Osteoblast (primary cell): ENCODE data around the gene DLG2. TPM values are rescaled to one million over a fixed set of nuclear protein-coding genes. Genes with fewer than 3 reads are reported as not detected.

Source experiments
- DNase-seq: peaks from one replicate; pipeline ENCODE4 v3.0.0; 2011; ENCODE audit warnings: low spot score, mixed read lengths; ENCODE audit not compliant: insufficient read length; ENCODE audit errors: missing footprints
- H2AFZ ChIP-seq: 2 replicates; pipeline ENCODE4 v1.6.0; 2011; ENCODE audit warnings: mild to moderate bottlenecking, low read length
- H3K27ac ChIP-seq: 2 replicates; pipeline ENCODE4 v1.5.1; 2011; ENCODE audit warnings: mild to moderate bottlenecking, low read depth, low read length, moderate library complexity
- H3K27me3 ChIP-seq: 2 replicates; pipeline ENCODE4 v1.6.0; 2012; ENCODE audit warnings: mild to moderate bottlenecking, control low read depth, inconsistent platforms, low read length, moderate library complexity; ENCODE audit not compliant: insufficient read depth
- H3K36me3 ChIP-seq: 2 replicates; pipeline ENCODE4 v1.5.1; 2011; ENCODE audit warnings: mild to moderate bottlenecking, low read length, control low read depth, moderate library complexity; ENCODE audit not compliant: insufficient read depth
- H3K4me1 ChIP-seq: 2 replicates; pipeline ENCODE4 v1.5.1; 2011; ENCODE audit warnings: mild to moderate bottlenecking, low read length, control low read depth, moderate library complexity; ENCODE audit not compliant: insufficient read depth
- H3K4me2 ChIP-seq: 2 replicates; pipeline ENCODE4 v1.6.0; 2011; ENCODE audit warnings: mild to moderate bottlenecking, low read length; ENCODE audit not compliant: insufficient read depth
- H3K4me3 ChIP-seq: fragments of 200-600 bp; sonication (generic); 3 replicates; pipeline ENCODE4 v1.5.1; 2012; ENCODE audit warnings: mild to moderate bottlenecking, low read length, inconsistent platforms; ENCODE audit not compliant: insufficient read depth
- H3K79me2 ChIP-seq: 2 replicates; pipeline ENCODE4 v1.6.0; 2012; ENCODE audit warnings: mild to moderate bottlenecking, low read length, control low read depth, inconsistent platforms; ENCODE audit not compliant: insufficient read depth
- H3K9me3 ChIP-seq: 2 replicates; pipeline ENCODE4 v1.5.1; 2011; ENCODE audit warnings: low read depth, low read length, control low read depth
- H4K20me1 ChIP-seq: 2 replicates; pipeline ENCODE4 v1.6.0; 2012; ENCODE audit warnings: mild to moderate bottlenecking, low read length, control low read depth; ENCODE audit not compliant: insufficient read depth
- total RNA-seq: library from RNA; depleted of rRNA; stranded (reverse); fragments of >200 nt; gene quantifications from 2 replicates; pipeline ENCODE4 v1.2.3, GENCODE V29; 2012
- TF ChIP-seq, protein P1 (sequence below): IDR thresholded peaks from 2 replicates; pipeline ENCODE4 v1.5.1; 2011; ENCODE audit warnings: mild to moderate bottlenecking, low read depth, low read length, moderate library complexity; ENCODE audit errors: extremely low read depth

Gene DLG2
- total RNA-seq, 1 donor = 3.3 TPM

- Histone ChIP-seq H2AFZ (peak overlapping the region; percentile 30), H3K27me3 (no peaks in the 10 kb centered on the region), H3K27ac (no peak overlapping the region), H4K20me1 (no peaks in the 10 kb centered on the region), H3K9me3 (no peaks in the 10 kb centered on the region), H3K79me2 (no peaks in the 10 kb centered on the region), H3K4me3 (no peak overlapping the region), H3K4me1 (no peaks in the 10 kb centered on the region), H3K4me2 (no peak overlapping the region), H3K36me3 (no peaks in the 10 kb centered on the region)
- TF ChIP-seq, protein P1, sequence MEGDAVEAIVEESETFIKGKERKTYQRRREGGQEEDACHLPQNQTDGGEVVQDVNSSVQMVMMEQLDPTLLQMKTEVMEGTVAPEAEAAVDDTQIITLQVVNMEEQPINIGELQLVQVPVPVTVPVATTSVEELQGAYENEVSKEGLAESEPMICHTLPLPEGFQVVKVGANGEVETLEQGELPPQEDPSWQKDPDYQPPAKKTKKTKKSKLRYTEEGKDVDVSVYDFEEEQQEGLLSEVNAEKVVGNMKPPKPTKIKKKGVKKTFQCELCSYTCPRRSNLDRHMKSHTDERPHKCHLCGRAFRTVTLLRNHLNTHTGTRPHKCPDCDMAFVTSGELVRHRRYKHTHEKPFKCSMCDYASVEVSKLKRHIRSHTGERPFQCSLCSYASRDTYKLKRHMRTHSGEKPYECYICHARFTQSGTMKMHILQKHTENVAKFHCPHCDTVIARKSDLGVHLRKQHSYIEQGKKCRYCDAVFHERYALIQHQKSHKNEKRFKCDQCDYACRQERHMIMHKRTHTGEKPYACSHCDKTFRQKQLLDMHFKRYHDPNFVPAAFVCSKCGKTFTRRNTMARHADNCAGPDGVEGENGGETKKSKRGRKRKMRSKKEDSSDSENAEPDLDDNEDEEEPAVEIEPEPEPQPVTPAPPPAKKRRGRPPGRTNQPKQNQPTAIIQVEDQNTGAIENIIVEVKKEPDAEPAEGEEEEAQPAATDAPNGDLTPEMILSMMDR = no peak
- DNase-seq = no peak
Measured at GRCh38 chr11:84471501-84471900, 1155.6 kb downstream of the DLG2 start.

DNA sequence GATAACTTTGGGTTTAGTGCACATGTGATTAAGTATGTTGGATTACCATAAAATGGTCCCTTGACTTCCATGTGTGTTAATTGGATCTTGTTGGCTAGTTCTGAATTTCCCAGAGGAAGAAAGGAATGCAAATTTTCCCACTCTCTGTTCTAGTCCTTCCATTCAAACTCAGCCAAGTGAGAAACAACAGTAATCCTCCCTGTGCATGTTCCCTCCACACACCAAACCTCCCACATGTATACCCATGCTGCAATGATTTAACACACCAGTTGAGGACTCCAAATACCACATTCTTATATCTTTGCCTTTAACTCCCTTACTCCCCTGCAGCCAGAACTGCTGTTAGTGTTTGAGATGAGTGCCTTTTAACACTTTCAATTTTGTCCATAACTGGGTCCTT is 1158.9 kb downstream of the DLG2 start:
- Histone ChIP-seq H3K36me3 (no peaks in the 10 kb centered on the region), H3K4me3 (no peak overlapping the region), H2AFZ (no peak overlapping the region), H3K4me2 (no peak overlapping the region), H3K27ac (no peak overlapping the region), H4K20me1 (no peaks in the 10 kb centered on the region), H3K9me3 (no peaks in the 10 kb centered on the region), H3K4me1 (peaks cover 4% of the 10 kb centered on the region), H3K79me2 (no peaks in the 10 kb centered on the region), H3K27me3 (no peaks in the 10 kb centered on the region)
- DNase-seq = no peak
- TF ChIP-seq, protein P1 = peak; percentile 10

DNA sequence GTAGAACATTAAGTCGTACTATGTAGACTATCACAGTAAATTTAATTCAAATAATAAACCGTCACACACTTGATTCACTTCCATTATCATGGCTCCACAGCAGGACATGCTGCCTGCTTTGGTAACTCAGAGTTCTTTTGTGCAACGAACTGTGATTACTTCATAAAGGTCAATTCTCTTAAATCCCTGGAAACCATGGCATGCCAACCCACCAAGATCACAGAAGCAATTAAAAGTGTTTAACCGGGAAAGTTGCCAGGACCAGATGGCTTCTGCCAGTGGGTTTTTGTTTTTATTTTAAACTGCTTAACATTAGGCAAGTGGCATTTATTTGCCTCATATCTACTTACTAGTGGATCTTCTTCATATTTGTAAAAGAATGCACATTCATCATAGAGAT is 1162.1 kb downstream of the DLG2 start:
- Histone ChIP-seq H3K4me2 (no peak overlapping the region), H3K36me3 (no peaks in the 10 kb centered on the region), H3K4me3 (no peak overlapping the region), H3K4me1 (peaks cover 4% of the 10 kb centered on the region), H3K9me3 (no peaks in the 10 kb centered on the region), H3K27ac (no peak overlapping the region), H3K79me2 (no peaks in the 10 kb centered on the region), H4K20me1 (no peaks in the 10 kb centered on the region), H3K27me3 (no peaks in the 10 kb centered on the region), H2AFZ (no peak overlapping the region)
- TF ChIP-seq, protein P1 = no peak
- DNase-seq = no peak

DNA sequence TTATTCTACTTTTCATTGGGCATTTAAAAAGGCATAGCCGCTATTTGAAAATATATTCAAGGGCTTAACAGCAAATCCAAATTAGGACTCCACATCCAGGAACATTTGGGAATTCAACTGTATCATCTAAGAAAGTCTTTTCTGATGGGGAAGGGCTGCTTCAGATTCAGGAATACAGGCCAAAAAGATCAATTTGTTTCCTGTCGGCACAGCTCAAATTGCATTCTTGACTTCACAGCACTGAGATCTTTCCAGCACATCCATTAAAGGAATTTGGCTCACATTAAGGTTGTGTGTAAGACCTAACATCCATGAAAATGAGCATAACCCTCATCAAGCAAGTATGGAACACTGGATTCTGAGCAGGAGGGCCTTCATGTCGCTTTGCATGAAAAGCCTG is 1171.5 kb downstream of the DLG2 start:
- TF ChIP-seq, protein P1 = no peak
- Histone ChIP-seq H3K9me3 (no peaks in the 10 kb centered on the region), H3K27ac (no peak overlapping the region), H3K4me1 (no peaks in the 10 kb centered on the region), H4K20me1 (no peaks in the 10 kb centered on the region), H3K36me3 (no peaks in the 10 kb centered on the region), H3K79me2 (no peaks in the 10 kb centered on the region), H3K27me3 (peaks cover 4% of the 10 kb centered on the region), H3K4me2 (no peak overlapping the region), H3K4me3 (no peak overlapping the region), H2AFZ (no peak overlapping the region)
- DNase-seq = no peak
